Inferior parietal cortex (tissue), 1 donor: ENCODE data around the gene COL2A1.
A peak's percentile ranks its signal among the peaks of the same experiment; 100 is the strongest.
"Not testable (repeated sequence)": the region's sequence is repeated elsewhere in the genome, so short reads cannot be mapped to it uniquely, and the experiment has no call there.

Source experiments
- DNase-seq: peaks from one replicate; pipeline ENCODE4 v3.0.0-alpha.2; 2016; ENCODE audit errors: extremely low spot score

The COL2A1 gene

DNA sequence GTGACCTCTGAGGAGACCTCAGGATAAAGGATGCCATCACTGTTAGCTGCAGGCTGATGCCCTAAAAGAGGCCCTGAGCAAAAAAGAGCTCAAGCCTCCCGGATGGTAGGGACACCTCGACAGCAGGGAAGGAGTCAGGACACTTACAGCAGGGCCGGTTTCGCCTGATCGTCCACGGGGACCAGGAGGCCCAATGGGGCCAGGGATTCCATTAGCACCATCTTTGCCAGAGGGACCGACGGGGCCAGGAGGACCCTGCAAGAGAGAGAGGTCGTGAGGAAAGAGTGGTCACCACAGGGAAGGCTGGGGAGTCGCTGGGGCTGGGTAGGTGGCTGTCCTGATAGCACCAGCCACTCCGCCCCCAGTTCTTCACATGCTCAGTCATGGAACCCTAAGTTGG is 28.5 kb downstream of the COL2A1 start:
- DNase-seq, result no peak

DNA sequence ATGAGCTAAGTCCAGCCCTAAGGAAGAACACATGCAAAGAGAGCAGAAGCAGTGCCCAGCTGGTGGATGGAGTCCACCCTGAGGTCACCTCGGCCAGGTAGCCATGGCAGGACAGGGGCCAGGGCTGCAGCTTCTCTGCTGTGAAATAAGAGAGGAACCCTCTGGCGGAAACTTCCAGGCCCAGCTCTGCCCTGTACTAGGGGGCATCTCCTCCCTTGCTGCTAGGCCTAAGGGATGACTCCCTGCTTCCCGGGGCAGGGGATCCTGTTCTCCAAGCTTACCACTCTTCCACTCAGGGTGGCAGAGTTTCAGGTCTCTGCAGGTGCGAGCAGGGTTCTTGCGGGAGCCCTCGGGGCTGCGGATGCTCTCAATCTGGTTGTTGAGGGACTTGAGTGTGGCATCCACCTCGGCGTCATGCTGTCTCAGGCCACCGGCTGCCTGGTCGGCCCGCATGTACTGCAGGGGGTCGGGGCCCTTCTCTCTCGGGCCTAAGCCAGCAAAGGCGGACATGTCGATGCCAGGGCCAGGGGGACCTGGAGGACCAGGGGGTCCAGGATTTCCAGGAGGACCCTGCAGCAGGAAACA is 29.1 kb downstream of the COL2A1 start:
- no peak for DNase-seq

DNA sequence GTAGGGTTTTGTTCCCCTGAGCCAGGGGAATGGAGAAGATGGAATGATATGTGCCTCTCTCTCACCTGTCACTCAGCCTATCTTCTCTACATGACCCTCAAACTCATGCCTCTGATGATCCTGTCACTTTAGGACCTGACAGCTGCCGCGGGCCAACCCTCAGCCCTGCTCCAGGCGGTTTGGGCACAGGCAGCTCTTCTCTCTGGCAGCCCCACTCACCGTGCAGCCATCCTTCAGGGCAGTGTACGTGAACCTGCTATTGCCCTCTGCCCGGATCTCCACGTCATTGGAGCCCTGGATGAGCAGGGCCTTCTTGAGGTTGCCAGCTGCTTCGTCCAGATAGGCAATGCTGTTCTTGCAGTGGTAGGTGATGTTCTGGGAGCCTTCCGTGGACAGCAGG is 30.4 kb downstream of the COL2A1 start:
- no peak for DNase-seq

DNA sequence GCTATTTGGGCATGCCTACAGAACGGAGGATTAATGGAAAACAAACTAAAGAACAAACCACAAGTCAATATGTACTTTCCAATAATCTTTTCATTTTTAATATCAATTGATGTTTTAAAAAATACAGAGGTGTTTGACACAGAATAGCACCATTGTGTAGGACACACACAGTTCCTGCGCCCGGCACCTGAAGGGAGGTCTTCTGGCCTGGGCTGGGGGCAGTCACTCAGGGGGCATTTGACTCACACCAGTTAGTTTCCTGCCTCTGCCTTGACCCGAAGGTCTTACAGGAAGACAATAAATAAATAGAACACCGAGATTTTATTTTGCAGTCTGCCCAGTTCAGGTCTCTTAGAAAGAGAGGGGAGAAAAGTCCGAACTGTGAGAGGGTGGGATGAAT is 31.4 kb downstream of the COL2A1 start:
- DNase-seq, result no peak

DNA sequence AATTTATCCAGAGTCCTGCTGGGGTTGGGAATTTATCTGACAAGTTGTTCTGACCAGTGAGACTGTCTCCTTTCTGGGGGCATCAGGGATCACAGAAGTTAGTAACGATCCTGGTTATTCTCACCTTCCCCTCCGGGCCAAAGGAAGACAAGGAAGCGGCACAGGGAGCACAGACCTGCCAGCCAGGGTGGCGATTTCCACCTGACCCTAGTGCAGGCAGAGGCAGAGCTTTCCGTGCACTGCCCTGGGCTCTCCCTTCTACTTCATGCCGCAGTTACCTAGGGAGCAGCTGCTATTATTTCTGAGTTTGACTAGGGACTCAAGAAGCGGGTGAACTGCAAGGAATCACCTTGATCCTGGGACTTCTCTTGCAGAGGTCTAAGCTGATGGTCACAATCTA is 33.4 kb downstream of the COL2A1 start:
- DNase-seq, result no peak

DNA sequence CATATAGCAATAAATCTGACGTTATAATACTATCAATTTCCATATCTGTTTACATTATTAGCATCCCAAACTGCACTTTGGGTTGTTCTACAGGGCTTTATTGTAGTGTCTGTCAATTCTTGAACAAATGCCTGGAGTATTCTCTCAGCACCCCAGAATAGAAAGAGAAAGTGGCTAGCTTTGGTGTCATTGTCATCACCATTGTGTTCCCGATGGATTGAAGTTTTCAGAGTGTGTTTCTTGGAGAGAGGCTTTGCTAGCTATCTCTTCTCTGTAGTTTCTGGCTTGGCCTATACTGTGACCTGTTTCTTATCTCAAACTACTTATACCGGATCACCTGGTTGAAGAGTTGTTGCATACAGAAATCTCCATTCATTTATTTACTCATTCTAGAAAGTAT is 34.4 kb downstream of the COL2A1 start:
- no peak for DNase-seq

DNA sequence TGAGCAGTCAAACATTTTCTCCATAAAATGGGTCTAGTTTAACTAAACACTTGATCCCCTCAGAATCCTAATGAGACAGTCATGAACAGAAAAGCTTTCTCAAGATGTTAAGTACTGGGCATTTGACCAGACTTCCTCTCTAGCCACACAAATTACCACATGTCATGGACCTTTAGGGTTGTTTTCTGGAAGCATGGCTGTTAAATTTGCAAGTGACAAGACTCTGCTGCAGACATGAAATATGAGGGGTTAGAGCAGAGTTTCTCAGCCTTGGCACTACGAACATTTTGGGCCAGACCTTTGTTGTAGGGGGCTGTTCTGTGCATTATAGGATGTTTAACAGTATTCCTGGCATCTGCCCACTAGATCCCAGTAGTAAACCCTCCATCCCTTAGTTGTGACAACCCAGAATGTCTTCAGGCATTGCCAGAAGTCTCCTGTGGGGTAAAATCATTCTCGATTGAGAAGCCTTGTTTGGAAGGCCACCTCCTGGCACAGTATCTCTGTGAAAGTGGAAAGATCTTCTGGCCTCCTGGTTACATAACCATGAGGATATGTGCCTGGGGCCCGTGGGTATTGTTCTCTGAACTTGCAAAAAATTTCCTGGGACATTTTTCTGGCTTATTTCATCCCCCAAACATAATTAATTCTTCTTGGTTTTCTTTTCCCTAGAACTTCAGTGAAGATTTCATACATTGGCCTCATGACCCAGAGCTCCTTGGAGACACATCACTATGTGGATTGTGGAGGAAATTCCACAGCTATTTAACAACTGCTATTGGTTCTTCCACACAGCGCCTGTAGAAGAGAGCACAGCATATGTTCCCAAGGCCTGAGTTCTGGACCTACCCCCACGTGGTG is 36.6 kb downstream of the COL2A1 start:
- no peak for DNase-seq

DNA sequence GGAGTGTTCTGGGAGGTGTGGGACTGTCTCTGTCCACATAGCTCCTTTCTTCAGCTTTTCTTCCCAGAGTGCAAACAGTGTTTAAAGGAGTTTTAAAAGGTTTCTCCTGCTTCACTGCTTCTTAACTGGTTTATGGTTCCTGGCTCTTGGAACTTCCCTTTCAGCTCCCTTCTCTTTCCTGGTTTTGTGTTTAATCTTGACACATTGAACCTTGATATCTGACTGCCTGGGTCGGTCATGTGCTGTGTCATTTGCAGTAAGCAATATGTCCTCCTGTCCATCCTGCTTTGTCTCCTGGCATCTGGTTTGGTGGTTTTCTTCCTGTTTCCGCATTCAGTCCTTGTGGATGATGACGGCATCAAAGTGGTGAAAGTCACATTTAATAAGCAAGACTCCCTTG is 38.7 kb downstream of the COL2A1 start:
- no peak for DNase-seq

DNA sequence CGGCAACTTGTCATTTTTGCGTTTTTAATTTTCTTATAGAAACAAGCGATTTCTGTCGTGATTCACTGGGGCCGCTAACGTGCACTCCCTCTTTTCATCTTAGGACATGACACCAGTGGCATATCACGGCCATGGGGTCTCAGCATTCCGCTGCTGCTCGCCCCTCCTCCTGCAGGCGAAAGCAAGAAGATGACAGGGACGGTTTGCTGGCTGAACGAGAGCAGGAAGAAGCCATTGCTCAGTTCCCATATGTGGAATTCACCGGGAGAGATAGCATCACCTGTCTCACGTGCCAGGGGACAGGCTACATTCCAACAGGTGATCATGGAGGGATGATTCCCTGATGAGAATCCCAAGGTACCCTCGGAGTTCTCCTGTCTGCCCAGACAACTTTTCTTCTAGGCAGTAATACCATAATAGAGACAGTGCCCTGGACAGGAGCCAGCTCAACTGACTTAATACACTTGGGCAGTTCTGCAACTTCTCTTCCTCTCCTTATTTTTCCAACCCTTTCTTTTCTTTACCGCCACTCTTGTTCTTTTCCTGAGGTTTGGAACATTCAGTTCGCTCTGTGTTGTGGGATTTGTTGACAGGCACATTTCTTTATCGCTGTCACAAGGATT is 40.1 kb downstream of the COL2A1 start:
- no peak for DNase-seq

DNA sequence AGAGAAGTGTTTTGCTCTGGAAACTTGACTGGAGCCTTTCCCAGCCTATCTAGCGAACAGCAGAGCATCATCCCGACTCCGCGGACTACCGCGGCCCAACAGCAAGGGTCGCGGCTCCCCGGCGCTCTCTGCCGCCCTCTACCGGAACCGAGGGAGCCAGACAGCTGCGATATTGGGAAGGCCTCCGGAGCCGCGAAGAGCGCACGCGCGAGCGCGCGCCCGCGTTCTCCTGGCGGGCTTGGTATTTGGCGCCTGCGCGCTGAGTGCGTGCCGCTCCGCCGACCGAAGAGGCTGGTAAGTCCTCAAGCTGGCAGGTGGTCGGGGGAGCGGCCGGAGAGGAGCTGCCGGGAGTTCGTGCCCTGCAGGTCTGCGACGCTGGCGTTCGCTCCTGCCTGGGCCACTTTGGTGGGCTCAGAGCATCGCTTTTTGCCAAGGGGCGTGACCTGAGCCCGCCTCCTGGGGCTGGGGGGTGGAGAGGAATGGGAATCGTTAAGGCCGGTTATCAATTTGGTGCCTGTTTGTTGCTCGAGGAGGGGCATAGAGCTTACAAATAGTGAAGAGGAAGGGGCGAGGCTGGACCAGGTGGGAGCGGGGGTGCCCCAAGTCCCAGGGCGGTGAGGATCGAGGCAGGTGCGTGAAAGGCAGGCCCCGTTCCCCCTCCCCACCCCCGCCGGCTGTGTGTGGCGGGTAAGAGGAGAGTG is 40.8 kb downstream of the COL2A1 start, which contains the start of gene TMEM106C:
TSS of gene TMEM106C (plus strand) at position 257 of the 701 bp plus-strand sequence. CDS start 641 bp downstream, outside the sequence.
- peak; percentile 94 for DNase-seq

DNA sequence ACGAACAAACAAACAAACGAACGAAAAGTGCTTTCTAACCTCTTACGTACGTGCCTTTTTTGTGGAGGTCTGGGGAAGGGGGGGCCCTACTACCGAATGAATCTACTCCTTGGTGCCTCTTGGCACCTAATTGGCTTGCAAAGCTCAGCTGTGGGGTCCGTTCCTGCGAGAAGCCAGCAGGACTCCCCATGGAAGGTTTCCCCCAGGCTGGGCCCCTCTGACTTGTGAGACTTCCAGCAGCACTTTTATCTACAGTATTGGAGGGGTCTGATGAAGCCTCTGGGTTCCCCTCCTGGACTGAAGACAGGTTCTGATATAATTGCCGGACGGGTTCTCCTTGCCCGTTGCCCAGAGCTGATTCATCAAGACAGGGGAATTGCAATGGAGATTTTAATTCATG is 42.1 kb downstream of the COL2A1 start:
- DNase-seq, result no peak

DNA sequence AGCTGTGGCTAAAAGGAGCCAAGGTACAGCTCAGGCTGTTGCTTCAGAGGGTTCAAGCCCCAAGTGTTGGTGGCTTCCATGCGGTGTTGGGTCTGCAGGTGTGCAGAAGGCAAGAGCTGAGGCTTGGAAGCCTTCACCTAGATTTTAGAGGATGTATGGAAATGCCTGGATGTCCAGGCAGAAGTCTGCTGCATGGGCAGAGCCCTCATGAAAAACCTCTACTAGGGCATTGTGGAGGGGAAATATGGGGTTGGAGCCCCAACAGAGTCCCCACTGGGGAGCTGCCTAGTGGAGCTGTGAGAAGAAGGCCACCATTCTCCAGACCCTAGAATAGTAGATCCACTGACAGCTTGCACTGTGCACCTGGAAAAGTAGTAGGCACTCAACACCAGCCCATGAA is 46.6 kb downstream of the COL2A1 start:
- DNase-seq, result not testable (repeated sequence)

DNA sequence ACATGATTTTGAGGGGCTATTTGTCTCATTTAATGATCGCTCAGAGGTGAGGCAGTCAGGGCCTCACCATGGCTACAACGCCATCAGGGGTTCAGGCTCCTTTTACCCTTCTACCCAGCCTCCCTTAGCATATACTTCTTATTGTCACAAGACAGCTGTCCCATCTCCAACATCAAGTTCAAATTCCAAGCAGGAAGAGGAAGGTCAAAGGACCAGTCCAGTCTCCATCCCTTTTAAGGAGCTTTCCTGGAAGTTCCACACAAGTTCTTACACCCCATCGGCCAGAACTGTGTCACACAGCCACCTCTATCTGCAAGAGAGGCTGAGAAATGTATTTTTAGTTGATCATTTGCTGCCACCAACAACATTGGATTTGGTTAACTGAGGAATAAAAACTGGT is 49.2 kb downstream of the COL2A1 start:
- DNase-seq, result no peak

DNA sequence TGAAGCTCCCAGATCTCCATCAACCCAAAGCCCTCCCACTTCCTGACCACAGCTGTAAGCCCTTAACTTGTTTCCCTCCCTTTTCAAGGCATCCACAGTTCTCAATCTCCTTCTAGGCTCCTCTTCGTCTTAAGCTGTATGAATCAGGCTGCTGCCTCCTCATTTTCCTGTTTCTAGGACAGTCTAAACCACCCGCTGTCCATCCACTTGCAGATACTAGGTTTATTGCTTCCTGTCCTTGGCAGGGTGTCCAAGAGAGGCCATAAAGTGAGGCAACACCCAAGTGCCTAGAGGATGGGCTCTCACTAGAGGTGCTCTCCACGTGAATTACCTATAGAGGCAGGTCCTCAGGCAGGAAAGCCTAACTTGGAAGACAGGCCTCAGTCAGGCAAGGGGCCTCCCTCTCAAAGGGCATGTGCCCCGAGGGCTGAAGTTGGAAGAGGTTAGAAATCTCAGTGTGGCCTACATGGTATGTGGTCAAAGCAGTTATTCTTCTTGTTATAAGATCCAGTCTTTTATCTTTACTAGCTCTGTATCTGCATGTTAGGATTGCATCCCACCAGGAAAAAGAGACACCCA is 49.7 kb downstream of the COL2A1 start:
- DNase-seq, result no peak

DNA sequence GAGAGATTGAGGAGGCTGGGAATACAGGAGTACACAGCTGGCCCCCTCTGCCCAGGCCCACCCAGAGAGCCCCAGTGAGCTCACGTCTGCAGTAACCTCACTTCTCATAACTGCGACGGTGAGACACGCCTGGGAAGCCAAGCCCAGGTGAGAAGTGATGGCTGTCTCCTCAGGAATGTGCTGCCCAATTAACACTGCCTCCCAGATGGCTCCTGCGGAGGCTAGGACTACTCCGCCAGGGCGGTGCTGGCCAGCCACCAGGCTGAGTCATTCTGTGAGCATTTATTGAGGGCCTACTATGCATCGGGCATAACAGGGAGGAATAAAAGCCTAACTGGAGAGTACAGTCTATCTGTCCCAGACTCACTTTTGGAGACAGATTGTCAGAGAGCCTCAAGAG is 50.2 kb downstream of the COL2A1 start:
- DNase-seq, result no peak

DNA sequence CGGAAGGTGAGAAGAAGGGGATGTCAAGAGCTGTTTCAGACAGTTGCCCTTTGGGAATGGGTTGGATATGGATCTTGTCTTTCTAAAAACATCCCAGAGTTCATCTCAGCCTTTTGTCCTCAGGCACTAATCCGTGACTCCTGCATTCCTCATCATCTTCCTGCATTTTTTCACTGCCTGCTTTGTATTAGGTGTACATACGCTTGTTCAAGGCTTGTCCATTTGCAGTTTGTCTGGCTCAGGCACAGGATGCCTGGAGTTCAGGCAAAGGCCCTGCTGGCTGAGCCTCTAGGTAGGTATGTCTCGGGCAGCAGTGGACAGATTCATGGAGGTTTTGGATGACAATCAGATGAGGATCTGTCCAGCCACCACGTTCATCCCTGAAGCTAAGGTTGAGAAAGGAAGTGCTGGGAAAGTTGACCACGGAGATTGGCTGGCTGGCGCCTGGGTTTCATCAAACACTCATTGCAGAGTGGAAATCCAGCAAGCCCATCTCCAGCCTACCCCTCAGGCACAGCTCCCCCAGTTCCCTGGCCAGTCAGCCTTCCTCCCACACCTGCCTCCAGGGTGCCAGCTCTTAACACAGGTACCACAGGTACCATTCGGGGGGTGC is 53.3 kb downstream of the COL2A1 start:
- no peak for DNase-seq

DNA sequence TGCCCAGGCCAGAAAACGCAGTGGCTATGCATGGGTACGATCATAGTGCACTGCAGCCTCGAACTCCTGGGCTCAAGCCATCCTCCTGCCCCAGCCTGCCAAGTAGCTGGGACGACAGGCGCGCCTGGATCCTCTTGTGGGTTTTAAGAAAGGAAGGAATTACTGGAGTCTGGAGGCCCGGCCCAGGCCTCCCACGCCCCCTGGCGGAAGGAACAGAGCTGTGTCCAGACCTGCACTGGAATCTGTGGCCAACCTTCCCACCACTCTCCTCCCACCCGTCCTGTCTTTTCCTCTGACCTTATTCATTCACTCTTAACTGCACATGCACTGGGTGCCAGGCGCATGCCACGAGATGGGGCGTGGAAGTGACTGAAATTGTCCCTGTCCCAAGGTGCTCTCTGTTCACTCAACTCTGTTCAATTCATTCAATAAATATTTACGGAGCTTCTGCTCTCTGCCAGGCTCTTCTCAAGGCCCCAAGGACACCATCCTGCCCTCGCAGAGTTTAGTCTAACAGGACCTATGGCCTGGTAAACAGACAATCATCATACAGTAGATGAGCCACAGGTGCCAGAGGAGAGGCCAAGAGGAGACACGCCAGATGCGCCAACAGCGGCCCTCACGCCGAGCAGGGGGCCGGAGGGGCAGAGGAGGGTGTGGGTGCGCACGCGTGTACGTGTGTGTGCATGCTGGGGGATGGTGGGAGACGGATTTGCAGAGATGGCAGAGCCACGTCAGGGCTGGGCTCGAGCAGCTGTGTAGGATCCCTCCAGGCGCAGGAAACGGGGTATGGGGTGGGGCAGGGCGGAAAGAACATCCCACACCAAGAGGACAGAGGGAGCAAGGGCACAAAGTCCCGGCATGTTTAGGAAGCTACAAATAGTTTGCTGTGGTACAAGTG is 54.6 kb downstream of the COL2A1 start:
- DNase-seq, result peak; percentile 47

DNA sequence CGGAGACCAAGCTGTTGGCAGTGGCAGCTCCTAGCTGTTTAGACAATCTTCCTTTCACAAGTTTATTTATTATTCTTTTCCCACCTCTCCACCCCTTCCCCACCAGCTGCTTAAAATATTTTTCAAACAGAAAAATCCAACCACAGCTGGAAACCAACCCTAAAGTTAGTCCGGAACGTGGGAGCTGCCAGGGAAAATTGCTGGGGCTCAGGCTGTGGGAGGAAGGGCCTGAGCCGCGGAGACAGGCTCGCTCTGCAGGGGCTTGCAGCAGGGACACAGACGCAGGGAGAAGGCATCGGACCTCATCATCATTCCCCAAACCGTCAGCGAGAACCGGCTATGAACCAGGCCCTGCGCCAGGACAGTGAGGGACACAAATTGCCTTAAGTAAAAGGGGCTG is 56.9 kb downstream of the COL2A1 start:
- DNase-seq, result no peak

DNA sequence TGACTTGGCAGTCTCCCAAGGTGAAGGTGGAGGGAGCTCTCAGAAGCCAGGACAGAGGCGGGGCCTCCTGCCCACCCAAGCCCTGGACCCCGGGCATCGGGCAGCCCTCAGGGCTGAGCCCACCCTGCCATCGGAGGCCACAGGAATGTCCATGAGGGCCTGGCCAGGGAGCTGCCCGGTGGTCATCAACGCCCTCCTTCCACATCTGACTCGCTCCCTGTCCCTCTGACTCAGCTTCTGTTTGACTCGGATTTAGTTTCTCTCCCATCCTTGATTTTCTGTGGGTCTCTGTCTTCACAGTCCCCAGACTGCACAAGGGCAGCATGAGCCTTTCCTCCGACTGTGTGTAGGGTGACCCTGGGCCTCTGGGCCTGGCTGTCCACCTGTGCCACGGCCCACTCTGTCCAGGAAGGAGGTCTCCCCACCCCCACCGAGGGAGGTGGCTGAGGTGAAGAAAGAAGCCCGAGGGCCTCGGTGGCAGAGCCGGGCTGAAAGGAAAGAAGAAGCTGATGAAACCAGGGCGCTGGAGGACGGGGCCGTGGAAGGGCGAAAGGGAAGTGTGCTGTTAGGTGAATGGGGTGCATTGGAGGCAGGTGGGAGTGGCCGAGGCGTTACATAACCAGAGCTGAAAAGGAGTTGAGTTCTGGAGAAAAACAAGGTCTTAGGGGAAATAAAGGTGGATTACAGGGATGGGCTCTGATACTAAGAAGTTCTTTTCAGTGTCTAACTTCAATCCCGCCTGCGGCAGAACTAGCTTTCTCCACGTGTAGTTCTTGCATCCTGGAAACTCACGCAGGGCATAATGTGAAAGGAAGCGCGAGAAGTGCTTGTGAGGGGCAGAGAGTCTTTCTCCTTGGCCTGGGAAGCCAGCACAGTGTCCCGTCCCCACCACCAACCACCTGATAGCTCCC is 57.6 kb downstream of the COL2A1 start:
- no peak for DNase-seq
